HEK293 (cell line): ENCODE data around the gene SCAMP5.

Source experiments
- BCL11A ChIP-seq: fragments of 450-650 bp; formaldehyde crosslinking; IDR thresholded peaks from 2 replicates; pipeline ENCODE4 v1.5.1; 2016; ENCODE audit warnings: low read depth, missing biosample characterization, missing genetic modification characterization
- MYNN ChIP-seq: fragments of 450-650 bp; formaldehyde crosslinking; IDR thresholded peaks from 2 replicates; pipeline ENCODE4 v1.5.1; 2016; ENCODE audit warnings: missing biosample characterization, missing genetic modification characterization, borderline replicate concordance
- ZBTB21 ChIP-seq: fragments of 450-650 bp; formaldehyde crosslinking; IDR thresholded peaks from 2 replicates; pipeline ENCODE4 v1.5.1; 2017; ENCODE audit warnings: missing biosample characterization, missing genetic modification characterization
- ZFHX2 ChIP-seq: fragments of 450-650 bp; formaldehyde crosslinking; conservative IDR thresholded peaks from 2 replicates; pipeline ENCODE4 v1.5.1; 2016; ENCODE audit warnings: missing biosample characterization, missing genetic modification characterization
- ZFP41 ChIP-seq: fragments of 450-650 bp; formaldehyde crosslinking; IDR thresholded peaks from 2 replicates; pipeline ENCODE4 v1.5.1; 2016; ENCODE audit warnings: missing biosample characterization, missing genetic modification characterization, borderline replicate concordance
- ZNF10 ChIP-seq: fragments of 450-650 bp; formaldehyde crosslinking; IDR thresholded peaks from 2 replicates; pipeline ENCODE4 v1.5.1; 2017; ENCODE audit warnings: missing biosample characterization, missing genetic modification characterization
- ZNF175 ChIP-seq: fragments of 450-650 bp; formaldehyde crosslinking; IDR thresholded peaks from 2 replicates; pipeline ENCODE4 v1.5.1; 2016; ENCODE audit warnings: missing biosample characterization, missing genetic modification characterization
- ZNF248 ChIP-seq: fragments of 450-650 bp; formaldehyde crosslinking; IDR thresholded peaks from 2 replicates; pipeline ENCODE4 v1.5.1; 2017; ENCODE audit warnings: missing biosample characterization, missing genetic modification characterization
- ZNF280D ChIP-seq: fragments of 450-650 bp; formaldehyde crosslinking; IDR thresholded peaks from 2 replicates; pipeline ENCODE4 v1.5.1; 2016; ENCODE audit warnings: missing biosample characterization, missing genetic modification characterization
- ZNF366 ChIP-seq: fragments of 450-650 bp; formaldehyde crosslinking; conservative IDR thresholded peaks from 2 replicates; pipeline ENCODE4 v1.5.1; 2016; ENCODE audit warnings: missing biosample characterization, missing genetic modification characterization
- ZNF544 ChIP-seq: fragments of 450-650 bp; formaldehyde crosslinking; IDR thresholded peaks from 2 replicates; pipeline ENCODE4 v1.5.0; 2017; ENCODE audit warnings: missing biosample characterization, missing genetic modification characterization
- ZNF571 ChIP-seq: fragments of 450-650 bp; formaldehyde crosslinking; IDR thresholded peaks from 2 replicates; pipeline ENCODE4 v1.5.0; 2017; ENCODE audit warnings: missing biosample characterization, missing genetic modification characterization
- ZNF600 ChIP-seq: fragments of 450-650 bp; formaldehyde crosslinking; IDR thresholded peaks from 2 replicates; pipeline ENCODE4 v1.5.1; 2016; ENCODE audit warnings: missing biosample characterization, missing genetic modification characterization
- ZNF660 ChIP-seq: fragments of 450-650 bp; IDR thresholded peaks from 2 replicates; pipeline ENCODE4 v1.5.1; 2018; ENCODE audit warnings: missing biosample characterization, mild to moderate bottlenecking, missing genetic modification characterization
- ZXDB ChIP-seq: fragments of 450-650 bp; formaldehyde crosslinking; IDR thresholded peaks from 2 replicates; pipeline ENCODE4 v1.5.1; 2016; ENCODE audit warnings: missing biosample characterization, missing genetic modification characterization
- TF ChIP-seq, protein P1 (sequence below): fragments of 450-650 bp; formaldehyde crosslinking; IDR thresholded peaks from 2 replicates; pipeline ENCODE4 v1.5.1; 2016; ENCODE audit warnings: missing biosample characterization, missing genetic modification characterization
- TF ChIP-seq, protein P2 (sequence below): fragments of 450-650 bp; formaldehyde crosslinking; IDR thresholded peaks from 2 replicates; pipeline ENCODE4 v1.5.1; 2017; ENCODE audit warnings: missing biosample characterization, missing genetic modification characterization
- TF ChIP-seq, protein P3 (sequence below): IDR thresholded peaks from 2 replicates; pipeline ENCODE4 v1.6.1; 2011; ENCODE audit warnings: mild to moderate bottlenecking, low read depth, low read length, borderline replicate concordance
- TF ChIP-seq, protein P4 (sequence below): fragments of 450-650 bp; formaldehyde crosslinking; IDR thresholded peaks from 2 replicates; pipeline ENCODE4 v1.5.1; 2016; ENCODE audit warnings: missing biosample characterization, missing genetic modification characterization
- TF ChIP-seq, protein P5 (sequence below): fragments of 450-650 bp; formaldehyde crosslinking; IDR thresholded peaks from 2 replicates; pipeline ENCODE4 v1.5.1; 2016; ENCODE audit warnings: missing biosample characterization, missing genetic modification characterization, low read depth

Gene SCAMP5

GRCh38 chr15:74983725-74984231 lies 11.6 kb upstream of the SCAMP5 start (continued):
- TF ChIP-seq, protein P1, sequence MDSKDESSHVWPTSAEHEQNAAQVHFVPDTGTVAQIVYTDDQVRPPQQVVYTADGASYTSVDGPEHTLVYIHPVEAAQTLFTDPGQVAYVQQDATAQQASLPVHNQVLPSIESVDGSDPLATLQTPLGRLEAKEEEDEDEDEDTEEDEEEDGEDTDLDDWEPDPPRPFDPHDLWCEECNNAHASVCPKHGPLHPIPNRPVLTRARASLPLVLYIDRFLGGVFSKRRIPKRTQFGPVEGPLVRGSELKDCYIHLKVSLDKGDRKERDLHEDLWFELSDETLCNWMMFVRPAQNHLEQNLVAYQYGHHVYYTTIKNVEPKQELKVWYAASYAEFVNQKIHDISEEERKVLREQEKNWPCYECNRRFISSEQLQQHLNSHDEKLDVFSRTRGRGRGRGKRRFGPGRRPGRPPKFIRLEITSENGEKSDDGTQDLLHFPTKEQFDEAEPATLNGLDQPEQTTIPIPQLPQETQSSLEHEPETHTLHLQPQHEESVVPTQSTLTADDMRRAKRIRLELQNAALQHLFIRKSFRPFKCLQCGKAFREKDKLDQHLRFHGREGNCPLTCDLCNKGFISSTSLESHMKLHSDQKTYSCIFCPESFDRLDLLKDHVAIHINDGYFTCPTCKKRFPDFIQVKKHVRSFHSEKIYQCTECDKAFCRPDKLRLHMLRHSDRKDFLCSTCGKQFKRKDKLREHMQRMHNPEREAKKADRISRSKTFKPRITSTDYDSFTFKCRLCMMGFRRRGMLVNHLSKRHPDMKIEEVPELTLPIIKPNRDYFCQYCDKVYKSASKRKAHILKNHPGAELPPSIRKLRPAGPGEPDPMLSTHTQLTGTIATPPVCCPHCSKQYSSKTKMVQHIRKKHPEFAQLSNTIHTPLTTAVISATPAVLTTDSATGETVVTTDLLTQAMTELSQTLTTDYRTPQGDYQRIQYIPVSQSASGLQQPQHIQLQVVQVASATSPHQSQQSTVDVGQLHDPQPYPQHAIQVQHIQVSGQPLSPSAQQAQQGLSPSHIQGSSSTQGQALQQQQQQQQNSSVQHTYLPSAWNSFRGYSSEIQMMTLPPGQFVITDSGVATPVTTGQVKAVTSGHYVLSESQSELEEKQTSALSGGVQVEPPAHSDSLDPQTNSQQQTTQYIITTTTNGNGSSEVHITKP (tag by site-specific recombination) = 0 out of 2 replicates have a peak, but pooled peaks have one; percentile 23
- TF ChIP-seq ZFP41 (tag by site-specific recombination) = no peak
- TF ChIP-seq ZNF600 (tag by site-specific recombination) = 0 out of 2 replicates have a peak, but pooled peaks have one; percentile 33
- no peak for TF ChIP-seq ZNF175
- no peak for TF ChIP-seq ZNF10 (tag by site-specific recombination)
- TF ChIP-seq, protein P2, sequence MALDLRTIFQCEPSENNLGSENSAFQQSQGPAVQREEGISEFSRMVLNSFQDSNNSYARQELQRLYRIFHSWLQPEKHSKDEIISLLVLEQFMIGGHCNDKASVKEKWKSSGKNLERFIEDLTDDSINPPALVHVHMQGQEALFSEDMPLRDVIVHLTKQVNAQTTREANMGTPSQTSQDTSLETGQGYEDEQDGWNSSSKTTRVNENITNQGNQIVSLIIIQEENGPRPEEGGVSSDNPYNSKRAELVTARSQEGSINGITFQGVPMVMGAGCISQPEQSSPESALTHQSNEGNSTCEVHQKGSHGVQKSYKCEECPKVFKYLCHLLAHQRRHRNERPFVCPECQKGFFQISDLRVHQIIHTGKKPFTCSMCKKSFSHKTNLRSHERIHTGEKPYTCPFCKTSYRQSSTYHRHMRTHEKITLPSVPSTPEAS (tag by site-specific recombination) = no peak
- TF ChIP-seq, protein P3, sequence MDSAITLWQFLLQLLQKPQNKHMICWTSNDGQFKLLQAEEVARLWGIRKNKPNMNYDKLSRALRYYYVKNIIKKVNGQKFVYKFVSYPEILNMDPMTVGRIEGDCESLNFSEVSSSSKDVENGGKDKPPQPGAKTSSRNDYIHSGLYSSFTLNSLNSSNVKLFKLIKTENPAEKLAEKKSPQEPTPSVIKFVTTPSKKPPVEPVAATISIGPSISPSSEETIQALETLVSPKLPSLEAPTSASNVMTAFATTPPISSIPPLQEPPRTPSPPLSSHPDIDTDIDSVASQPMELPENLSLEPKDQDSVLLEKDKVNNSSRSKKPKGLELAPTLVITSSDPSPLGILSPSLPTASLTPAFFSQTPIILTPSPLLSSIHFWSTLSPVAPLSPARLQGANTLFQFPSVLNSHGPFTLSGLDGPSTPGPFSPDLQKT = no peak
- TF ChIP-seq ZNF571 = no peak
- TF ChIP-seq, protein P4, sequence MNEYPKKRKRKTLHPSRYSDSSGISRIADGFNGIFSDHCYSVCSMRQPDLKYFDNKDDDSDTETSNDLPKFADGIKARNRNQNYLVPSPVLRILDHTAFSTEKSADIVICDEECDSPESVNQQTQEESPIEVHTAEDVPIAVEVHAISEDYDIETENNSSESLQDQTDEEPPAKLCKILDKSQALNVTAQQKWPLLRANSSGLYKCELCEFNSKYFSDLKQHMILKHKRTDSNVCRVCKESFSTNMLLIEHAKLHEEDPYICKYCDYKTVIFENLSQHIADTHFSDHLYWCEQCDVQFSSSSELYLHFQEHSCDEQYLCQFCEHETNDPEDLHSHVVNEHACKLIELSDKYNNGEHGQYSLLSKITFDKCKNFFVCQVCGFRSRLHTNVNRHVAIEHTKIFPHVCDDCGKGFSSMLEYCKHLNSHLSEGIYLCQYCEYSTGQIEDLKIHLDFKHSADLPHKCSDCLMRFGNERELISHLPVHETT (tag by site-specific recombination) = 0 out of 2 replicates have a peak, but pooled peaks have one; percentile 40
- no peak for TF ChIP-seq ZNF248
- TF ChIP-seq ZXDB (tag by site-specific recombination) = no peak
- TF ChIP-seq MYNN = no peak
- TF ChIP-seq BCL11A (tag by site-specific recombination) = no peak
- no peak for TF ChIP-seq ZNF280D (tag by site-specific recombination)
- no peak; the same call in 1 of the 2 replicates for TF ChIP-seq ZBTB21
- TF ChIP-seq ZNF366 (tag by site-specific recombination) = peak; percentile 33; the same call in 1 of the 2 replicates
- TF ChIP-seq ZNF544 = no peak
- TF ChIP-seq ZFHX2 = peak; percentile 58
- TF ChIP-seq ZNF660 (tag by site-specific recombination) = peak; percentile 82
- TF ChIP-seq, protein P5, sequence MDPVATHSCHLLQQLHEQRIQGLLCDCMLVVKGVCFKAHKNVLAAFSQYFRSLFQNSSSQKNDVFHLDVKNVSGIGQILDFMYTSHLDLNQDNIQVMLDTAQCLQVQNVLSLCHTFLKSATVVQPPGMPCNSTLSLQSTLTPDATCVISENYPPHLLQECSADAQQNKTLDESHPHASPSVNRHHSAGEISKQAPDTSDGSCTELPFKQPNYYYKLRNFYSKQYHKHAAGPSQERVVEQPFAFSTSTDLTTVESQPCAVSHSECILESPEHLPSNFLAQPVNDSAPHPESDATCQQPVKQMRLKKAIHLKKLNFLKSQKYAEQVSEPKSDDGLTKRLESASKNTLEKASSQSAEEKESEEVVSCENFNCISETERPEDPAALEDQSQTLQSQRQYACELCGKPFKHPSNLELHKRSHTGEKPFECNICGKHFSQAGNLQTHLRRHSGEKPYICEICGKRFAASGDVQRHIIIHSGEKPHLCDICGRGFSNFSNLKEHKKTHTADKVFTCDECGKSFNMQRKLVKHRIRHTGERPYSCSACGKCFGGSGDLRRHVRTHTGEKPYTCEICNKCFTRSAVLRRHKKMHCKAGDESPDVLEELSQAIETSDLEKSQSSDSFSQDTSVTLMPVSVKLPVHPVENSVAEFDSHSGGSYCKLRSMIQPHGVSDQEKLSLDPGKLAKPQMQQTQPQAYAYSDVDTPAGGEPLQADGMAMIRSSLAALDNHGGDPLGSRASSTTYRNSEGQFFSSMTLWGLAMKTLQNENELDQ (tag by site-specific recombination) = no peak
